GM12878 (cell line): ENCODE results near the gene NMT1. TPM values are rescaled to one million over a fixed set of nuclear protein-coding genes. Genes with fewer than 3 reads are reported as not detected.

Experiments
- ATAC-seq: fragments of 200-7000 bp; cut with Tn5 transposase; 3 replicates; pipeline ENCODE4 v1.9.1; 2020; ENCODE audit warnings: mild to moderate bottlenecking, moderate library complexity
- BruUV-seq: library from RNA; stranded (reverse); fragments of 400-500 nt; replicated peaks from 2 replicates; lab custom pipeline; 2021; lab: Mats Ljungman, UMichigan
- CTCF ChIA-PET: fragments of 300-600 bp; sonication (Branson Sonifier 250); formaldehyde crosslinking; extraction: SDS; loops from one replicate; lab custom pipeline; 2021; ENCODE audit warnings: inconsistent platforms; lab: Yijun Ruan, JAX
- POLR2A ChIA-PET: fragments of 350-600 bp; formaldehyde crosslinking; extraction: SDS; loops from one replicate; lab custom pipeline; 2021; ENCODE audit warnings: inconsistent platforms; lab: Charles Lee
- RAD21 ChIA-PET: fragments of 300-600 bp; sonication (Branson Sonifier 250); formaldehyde crosslinking; loops from one replicate; lab custom pipeline; 2023; ENCODE audit warnings: antibody characterized with exemption; ENCODE audit not compliant: unreplicated experiment; lab: Charles Lee
- SMC1A ChIA-PET: fragments of 300-600 bp; sonication (Branson Sonifier 250); formaldehyde crosslinking; loops from one replicate; lab custom pipeline; 2023; ENCODE audit not compliant: unreplicated experiment, uncharacterized antibody; lab: Charles Lee
- DNase-seq: peaks from one replicate; pipeline ENCODE4 v3.0.0-alpha.2; 2011; ENCODE audit warnings: low read depth, low spot score
- FAIRE-seq: peaks from 3 replicates; lab custom pipeline; 2011; peaks lifted over from hg19 to GRCh38; lab: Jason Lieb, UNC
- H2AFZ ChIP-seq: 2 replicates; pipeline ENCODE4 v1.6.0; 2011; ENCODE audit warnings: low read depth, low read length, control low read depth; ENCODE audit not compliant: control insufficient read depth
- H3K27ac ChIP-seq: 2 replicates; pipeline ENCODE4 v1.5.1; 2011; ENCODE audit warnings: control low read depth; ENCODE audit not compliant: control insufficient read depth, insufficient read depth
- H3K27me3 ChIP-seq, 2 experiments: replicated peaks in 1 of 2; 2 replicates each; pipeline versions ENCODE4 v1.6.0 to v1.6.1; 2011; ENCODE audit warnings: low read length in 1 of 2; ENCODE audit not compliant: control insufficient read depth in 2 of 2, insufficient read depth in 2 of 2
- H3K36me3 ChIP-seq, 2 experiments: 2 replicates each; pipeline ENCODE4 v1.5.1; 2011; ENCODE audit warnings: low read length in 1 of 2; ENCODE audit not compliant: control insufficient read depth in 2 of 2, insufficient read depth in 2 of 2
- H3K4me1 ChIP-seq: 2 replicates; pipeline ENCODE4 v1.6.1; 2011; ENCODE audit warnings: mild to moderate bottlenecking, low read length, moderate library complexity, mixed read lengths; ENCODE audit not compliant: control insufficient read depth, insufficient read depth
- H3K4me2 ChIP-seq: 2 replicates; pipeline ENCODE4 v1.6.0; 2011; ENCODE audit warnings: control low read depth; ENCODE audit not compliant: control insufficient read depth, insufficient read depth
- H3K4me3 ChIP-seq: fragments of 200-600 bp; sonication (generic); 2 replicates; pipeline ENCODE4 v1.5.1; 2016
- H3K79me2 ChIP-seq: 2 replicates; pipeline ENCODE4 v1.6.0; 2011; ENCODE audit warnings: low read length; ENCODE audit not compliant: control insufficient read depth, insufficient read depth
- H3K9ac ChIP-seq: 2 replicates; pipeline ENCODE4 v1.8.0; 2011; ENCODE audit warnings: low read length, control low read depth, mixed read lengths; ENCODE audit not compliant: control insufficient read depth, insufficient read depth
- H3K9me3 ChIP-seq: replicated peaks from 3 replicates; pipeline ENCODE4 v1.5.1; 2011; ENCODE audit warnings: mild to moderate bottlenecking, low read length; ENCODE audit not compliant: control insufficient read depth, insufficient read depth
- H4K20me1 ChIP-seq: 2 replicates; pipeline ENCODE4 v1.6.0; 2011; ENCODE audit not compliant: control insufficient read depth, insufficient read depth
- CBX5 ChIP-seq: sonication (generic); IDR thresholded peaks from 2 replicates; pipeline ENCODE4 v1.6.1; 2016; ENCODE audit warnings: low read depth, moderate library complexity, mild to moderate bottlenecking, inconsistent platforms
- CHD2 ChIP-seq: IDR thresholded peaks from 2 replicates; pipeline ENCODE4 v1.6.1; 2011; ENCODE audit warnings: low read depth, low read length, improper control_type of control experiment, borderline replicate concordance
- EGR1 ChIP-seq, 2 experiments: IDR thresholded peaks; 1 replicate in 1 of 2; 2 replicates in 1 of 2; pipeline ENCODE4 v1.6.1; 2011 to 2012; ENCODE audit warnings: low read depth in 2 of 2, low read length in 2 of 2, borderline replicate concordance in 1 of 2, mild to moderate bottlenecking in 1 of 2, moderate library complexity in 1 of 2
- FOXM1 ChIP-seq: IDR thresholded peaks from 2 replicates; pipeline ENCODE4 v1.6.1; 2012; ENCODE audit warnings: low read depth, mild to moderate bottlenecking, inconsistent platforms, low read length, moderate library complexity
- NFXL1 ChIP-seq: fragments of 450-650 bp; IDR thresholded peaks from 2 replicates; pipeline ENCODE4 v1.6.1; 2017; ENCODE audit warnings: antibody characterized with exemption, mild to moderate bottlenecking, borderline replicate concordance
- NKRF ChIP-seq: fragments of 450-650 bp; conservative IDR thresholded peaks from 2 replicates; pipeline ENCODE4 v1.6.1; 2017; ENCODE audit warnings: mild to moderate bottlenecking, moderate library complexity
- PKNOX1 ChIP-seq: fragments of 450-650 bp; IDR thresholded peaks from 2 replicates; pipeline ENCODE4 v1.6.1; 2016; ENCODE audit warnings: mild to moderate bottlenecking
- RELB ChIP-seq: fragments of 450-650 bp; IDR thresholded peaks from 2 replicates; pipeline ENCODE4 v1.6.1; 2017; ENCODE audit warnings: low read depth, mild to moderate bottlenecking, moderate library complexity
- RFX5 ChIP-seq: IDR thresholded peaks from 2 replicates; pipeline ENCODE4 v1.6.1; 2011; ENCODE audit warnings: low read depth, low read length, improper control_type of control experiment
- SKIL ChIP-seq: fragments of 450-650 bp; IDR thresholded peaks from 2 replicates; pipeline ENCODE4 v1.6.1; 2017; ENCODE audit warnings: mild to moderate bottlenecking, low read depth, inconsistent platforms; ENCODE audit not compliant: poor library complexity, severe bottlenecking
- SREBF1 ChIP-seq: IDR thresholded peaks from 2 replicates; pipeline ENCODE4 v1.6.1; 2012; ENCODE audit warnings: mild to moderate bottlenecking, low read length
- TAF1 ChIP-seq: IDR thresholded peaks from 2 replicates; pipeline ENCODE4 v1.6.1; 2011; ENCODE audit warnings: mild to moderate bottlenecking, low read depth, low read length, borderline replicate concordance
- WGBS: methylation state at CpG from one replicate; pipeline ENCODE4 v1.1.6; 2016; ENCODE audit warnings: low lambda C conversion rate; ENCODE audit not compliant: insufficient replicate concordance, insufficient coverage; ENCODE audit errors: missing lambda C conversion rate; 5-methylcytosine and 5-hydroxymethylcytosine counted together
- in situ Hi-C: fragments of 300-500 bp; cut with MboI; formaldehyde crosslinking; loops from 9 replicates; pipeline ENCODE4 v1.14.3; 2018; ENCODE audit warnings: mixed read lengths
- intact Hi-C: fragments of 100-400 bp; cut with micrococcal nuclease; formaldehyde crosslinking; loops from one replicate; pipeline ENCODE4 v1.14.2; 2022; ENCODE audit not compliant: unreplicated experiment
- polyA plus RNA-seq, 11 experiments: library from polyadenylated mRNA; depleted of rRNA in 4 of 11; unstranded in 6 of 11; stranded (reverse) in 5 of 11; fragments of >200 nt; fragmentation: Nextera tagmentation in 4 of 11; fragmentation: Illumina TruSeq in 1 of 11; extraction: Ambion mirVana in 4 of 11; extraction: Trizol in 1 of 11; gene quantifications; 1 replicate in 1 of 11; 2 replicates in 10 of 11; pipeline versions ENCODE4 v1.2.1 to v1.2.3, GENCODE V29; 2011 to 2016; ENCODE audit warnings: inconsistent platforms in 2 of 11, missing spikeins in 2 of 11, low read depth in 1 of 11
- total RNA-seq, 4 experiments: library from RNA; depleted of rRNA in 3 of 4; stranded (reverse); fragments of >200 nt in 3 of 4; fragmentation: Illumina TruSeq in 1 of 4; extraction: Trizol in 1 of 4; gene quantifications; 2 replicates each; pipeline versions ENCODE4 v1.2.1 to v1.2.3, GENCODE V29; 2013 to 2021

Gene NMT1
- total and polyA plus RNA-seq, 10 of the 15 experiments (the other 5 are each of a cell fraction or from before 2014, with no cell fraction given) = 96.7 to 395 (median 222) TPM

GRCh38 chr17:45148183-45149036 lies 87.3 kb downstream of the NMT1 start, which contains the start of gene HEXIM1:
Gene HEXIM1 (plus strand): TSS chr17:45148475. CDS start chr17:45149191, 716 bp downstream.
- H3K79me2 ChIP-seq = peaks cover 45% of the 10 kb centered on the region
- CTCF ChIA-PET = interaction anchor here (0.6 to 11.0 kb wide), 20 partner anchors 8 to 264 kb away, joined by 3 to 280 read pairs (median 5); partner anchors contain the start of genes ACBD4, EFTUD2 and HEXIM2
- POLR2A ChIA-PET = interaction anchor here (0.5 to 7.1 kb wide), 24 partner anchors 13 to 433 kb away, joined by 3 to 239 read pairs (median 5); partner anchors contain the start of genes ACBD4, EFTUD2, FMNL1 and HEXIM2
- H2AFZ ChIP-seq = peak within 1 kb of the TSS; percentile 90
- under 1% methylated on average over 55 of the region's 58 CpGs for WGBS
- H3K36me3 ChIP-seq = no peaks in the 10 kb centered on the region
- H3K27me3 ChIP-seq = no peaks in the 10 kb centered on the region
- peak within 1 kb of the TSS; percentile 96 for H3K4me2 ChIP-seq
- SMC1A ChIA-PET = interaction anchor here (0.9 to 6.7 kb wide), 9 partner anchors 13 to 261 kb away, joined by 3 to 114 read pairs (median 11); partner anchors contain the start of genes ACBD4 and HEXIM2
- peak; percentile 95 for DNase-seq
- in situ Hi-C loops (no loop called here), intact Hi-C loops (loop anchor here (1.0 to 5.0 kb wide), 3 partner anchors 13 to 154 kb away; partner anchors contain the start of gene HEXIM2)
- H3K9me3 ChIP-seq = no peaks in the 10 kb centered on the region
- H3K4me3 ChIP-seq = peak within 1 kb of the TSS; percentile 96
- ATAC-seq = peak; percentile 83
- RAD21 ChIA-PET = interaction anchor here (0.5 to 6.7 kb wide), 13 partner anchors 12 to 373 kb away, joined by 3 to 121 read pairs (median 4); partner anchors contain the start of genes ACBD4 and HEXIM2
- no peaks in the 10 kb centered on the region; the same call in 1 of the 2 replicates for H4K20me1 ChIP-seq
- FAIRE-seq = peak; percentile 84
- H3K4me1 ChIP-seq = peaks cover 23% of the 10 kb centered on the region
- H3K27ac ChIP-seq = peak within 1 kb of the TSS; percentile 100
- peak within 1 kb of the TSS; percentile 98 for H3K9ac ChIP-seq
- BruUV-seq = TSS peak; percentile 82
- TF ChIP-seq RFX5 (peak; percentile 59; the same call in 1 of the 2 replicates), PKNOX1 (peak; percentile 53), CHD2 (peak; percentile 76), SKIL (no peak), NKRF (peak; percentile 78; the same call in 1 of the 2 replicates), EGR1 (IDR thresholded peaks at IDR 0.05; ENCODE audit: borderline replicate concordance in 1 of 2, low read depth in 2 of 2, low read length in 2 of 2) (peak; percentile 44 to 61), RELB (peak; percentile 88), SREBF1 (no peak), TAF1 (peak; percentile 99), CBX5 (no peak; the same call in 1 of the 2 replicates), FOXM1 (peak; percentile 63; the same call in 1 of the 2 replicates), NFXL1 (no peak; the same call in 1 of the 2 replicates)
